ENCODE measurements around the gene TBCCD1. TPM values are rescaled to one million over a fixed set of nuclear protein-coding genes. Genes with fewer than 3 reads are reported as not detected.
A peak's percentile ranks its signal among the peaks of the same experiment; 100 is the strongest.

Gene TBCCD1
- total and polyA plus RNA-seq, 2 experiments from 2014 or later = 10.9 to 16.4 TPM

GRCh38 chr3:186593862-186594261 lies 26.7 kb upstream of the TBCCD1 start:
- Histone ChIP-seq H3K36me3 (no peaks in the 10 kb centered on the region), H3K4me1 (ENCODE audit: low read depth) (no peaks in the 10 kb centered on the region), H3K4me3 (no peak overlapping the region), H3K9me3 (ENCODE audit: low read depth) (no peaks in the 10 kb centered on the region), H3K27me3 (no peaks in the 10 kb centered on the region), H3K27ac (no peak overlapping the region)
- TF ChIP-seq CTCF (IDR thresholded peaks at IDR 0.05; ENCODE audit: low read depth, low read length) = no peak
- DNase-seq (ENCODE audit: low read depth in 1 of 2, low spot score in 1 of 2) = no peak

- Histone ChIP-seq H3K36me3 (no peaks in the 10 kb centered on the region), H3K4me1 (ENCODE audit: low read depth) (no peaks in the 10 kb centered on the region), H3K27me3 (no peaks in the 10 kb centered on the region), H3K9me3 (ENCODE audit: low read depth) (no peaks in the 10 kb centered on the region), H3K27ac (no peak overlapping the region), H3K4me3 (no peak overlapping the region)
- DNase-seq (ENCODE audit: low read depth in 1 of 2, low spot score in 1 of 2) = no peak
- TF ChIP-seq CTCF (IDR thresholded peaks at IDR 0.05; ENCODE audit: low read depth, low read length) = no peak
Measured at GRCh38 chr3:186592682-186593081, 25.5 kb upstream of the TBCCD1 start.

- TF ChIP-seq CTCF (IDR thresholded peaks at IDR 0.05; ENCODE audit: low read depth, low read length) = no peak
- no peaks in the 10 kb centered on the region for H3K27me3 ChIP-seq
- no peak overlapping the region for H3K4me3 ChIP-seq
- peaks cover 4% of the 10 kb centered on the region for H3K36me3 ChIP-seq
- H3K9me3 ChIP-seq (ENCODE audit: low read depth) = no peaks in the 10 kb centered on the region
- DNase-seq (ENCODE audit: low read depth in 1 of 2, low spot score in 1 of 2) = peak in 1 of 2 donors; percentile 15
- H3K4me1 ChIP-seq (ENCODE audit: low read depth) = no peaks in the 10 kb centered on the region
- no peak overlapping the region for H3K27ac ChIP-seq
Measured at GRCh38 chr3:186590580-186591295, 23.6 kb upstream of the TBCCD1 start.

- Histone ChIP-seq H3K36me3 (peaks cover 10% of the 10 kb centered on the region), H3K4me1 (ENCODE audit: low read depth) (no peaks in the 10 kb centered on the region), H3K9me3 (ENCODE audit: low read depth) (no peaks in the 10 kb centered on the region), H3K27ac (no peak overlapping the region), H3K4me3 (no peak overlapping the region), H3K27me3 (no peaks in the 10 kb centered on the region)
- TF ChIP-seq CTCF (IDR thresholded peaks at IDR 0.05; ENCODE audit: low read depth, low read length) = no peak
- peak in 1 of 2 donors; percentile 65 for DNase-seq (ENCODE audit: low read depth in 1 of 2, low spot score in 1 of 2)
Measured at GRCh38 chr3:186589856-186590579, 22.9 kb upstream of the TBCCD1 start.

- TF ChIP-seq CTCF (IDR thresholded peaks at IDR 0.05; ENCODE audit: low read depth, low read length) = peak; percentile 44
- no peak overlapping the region for H3K27ac ChIP-seq
Measured at GRCh38 chr3:186589121-186589520, 22.0 kb upstream of the TBCCD1 start.

More at GRCh38 chr3:186589121-186589520, 22.0 kb upstream of the TBCCD1 start:
- no peaks in the 10 kb centered on the region for H3K27me3 ChIP-seq
- H3K36me3 ChIP-seq = peaks cover 18% of the 10 kb centered on the region
- DNase-seq (ENCODE audit: low read depth in 1 of 2, low spot score in 1 of 2) = peak; percentile 31 to 60
- H3K4me1 ChIP-seq (ENCODE audit: low read depth) = no peaks in the 10 kb centered on the region
- H3K9me3 ChIP-seq (ENCODE audit: low read depth) = no peaks in the 10 kb centered on the region
- no peak overlapping the region for H3K4me3 ChIP-seq
